Measurements from ENCODE around the gene CIBAR2.

The CIBAR2 gene

GRCh38 chr16:85069171-85069570 lies 43.1 kb downstream of the CIBAR2 start:
- H2AFZ ChIP-seq (ENCODE audit: low read depth, low read length): no peak overlapping the region
- no peak overlapping the region for H3K27ac ChIP-seq (ENCODE audit: low read length)
- no peak overlapping the region for H3K4me3 ChIP-seq (ENCODE audit: low read length)
- no peak overlapping the region for H3K4me2 ChIP-seq (ENCODE audit: low read length)
- TF ChIP-seq CTCF (IDR thresholded peaks at IDR 0.05; ENCODE audit: low read depth, low read length) (no peak), EZH2phosphoT487 (IDR thresholded peaks at IDR 0.05; ENCODE audit: low read depth) (no peak)
- H3K9ac ChIP-seq (ENCODE audit: low read length): no peak overlapping the region
- H3K4me1 ChIP-seq (ENCODE audit: low read length): no peaks in the 10 kb centered on the region
- H3K27me3 ChIP-seq (ENCODE audit: low read depth, low read length): 0 out of 2 replicates have a peak, but pooled peaks cover 10% of the 10 kb centered on the region
- no peaks in the 10 kb centered on the region for H3K9me3 ChIP-seq (ENCODE audit: insufficient read depth, low read length)
- H4K20me1 ChIP-seq (ENCODE audit: insufficient read depth, low read length): no peaks in the 10 kb centered on the region
- no peaks in the 10 kb centered on the region for H3K79me2 ChIP-seq (ENCODE audit: low read length)
- no peaks in the 10 kb centered on the region for H3K36me3 ChIP-seq (replicated peaks; ENCODE audit: low read depth, low read length)

- no peak for TF ChIP-seq CTCF (IDR thresholded peaks at IDR 0.05; ENCODE audit: low read depth, low read length)
- no peak for TF ChIP-seq EZH2phosphoT487 (IDR thresholded peaks at IDR 0.05; ENCODE audit: low read depth)
- Histone ChIP-seq H3K27me3 (ENCODE audit: low read depth, low read length) (0 out of 2 replicates have a peak, but pooled peaks cover 10% of the 10 kb centered on the region), H4K20me1 (ENCODE audit: insufficient read depth, low read length) (no peaks in the 10 kb centered on the region)
Observed at GRCh38 chr16:85068746-85069145, 43.5 kb downstream of the CIBAR2 start.

GRCh38 chr16:85067426-85067825 lies 44.8 kb downstream of the CIBAR2 start:
- Histone ChIP-seq H3K9ac (ENCODE audit: low read length) (no peak overlapping the region), H3K36me3 (replicated peaks; ENCODE audit: low read depth, low read length) (no peaks in the 10 kb centered on the region), H3K27ac (ENCODE audit: low read length) (no peak overlapping the region), H4K20me1 (ENCODE audit: insufficient read depth, low read length) (no peaks in the 10 kb centered on the region), H3K79me2 (ENCODE audit: low read length) (no peaks in the 10 kb centered on the region), H2AFZ (ENCODE audit: low read depth, low read length) (no peak overlapping the region), H3K27me3 (ENCODE audit: low read depth, low read length) (0 out of 2 replicates have a peak, but pooled peaks cover 9% of the 10 kb centered on the region), H3K4me3 (ENCODE audit: low read length) (no peak overlapping the region), H3K4me1 (ENCODE audit: low read length) (no peaks in the 10 kb centered on the region), H3K4me2 (ENCODE audit: low read length) (no peak overlapping the region), H3K9me3 (ENCODE audit: insufficient read depth, low read length) (no peaks in the 10 kb centered on the region)
- TF ChIP-seq CTCF (IDR thresholded peaks at IDR 0.05; ENCODE audit: low read depth, low read length): no peak
- no peak for TF ChIP-seq EZH2phosphoT487 (IDR thresholded peaks at IDR 0.05; ENCODE audit: low read depth)

More at GRCh38 chr16:85068746-85069145, 43.5 kb downstream of the CIBAR2 start:
- H3K4me1 ChIP-seq (ENCODE audit: low read length): no peaks in the 10 kb centered on the region
- H3K4me3 ChIP-seq (ENCODE audit: low read length): no peak overlapping the region
- no peak overlapping the region for H2AFZ ChIP-seq (ENCODE audit: low read depth, low read length)
- H3K9me3 ChIP-seq (ENCODE audit: insufficient read depth, low read length): no peaks in the 10 kb centered on the region
- no peaks in the 10 kb centered on the region for H3K79me2 ChIP-seq (ENCODE audit: low read length)
- no peak overlapping the region for H3K9ac ChIP-seq (ENCODE audit: low read length)
- no peaks in the 10 kb centered on the region for H3K36me3 ChIP-seq (replicated peaks; ENCODE audit: low read depth, low read length)
- no peak overlapping the region for H3K4me2 ChIP-seq (ENCODE audit: low read length)
- H3K27ac ChIP-seq (ENCODE audit: low read length): no peak overlapping the region

GRCh38 chr16:85067024-85067423 lies 45.2 kb downstream of the CIBAR2 start:
- TF ChIP-seq CTCF (IDR thresholded peaks at IDR 0.05; ENCODE audit: low read depth, low read length): no peak
- TF ChIP-seq EZH2phosphoT487 (IDR thresholded peaks at IDR 0.05; ENCODE audit: low read depth): no peak
- Histone ChIP-seq H3K9ac (ENCODE audit: low read length) (no peak overlapping the region), H3K4me2 (ENCODE audit: low read length) (no peak overlapping the region), H3K27ac (ENCODE audit: low read length) (no peak overlapping the region), H3K36me3 (replicated peaks; ENCODE audit: low read depth, low read length) (no peaks in the 10 kb centered on the region), H3K4me1 (ENCODE audit: low read length) (no peaks in the 10 kb centered on the region), H4K20me1 (ENCODE audit: insufficient read depth, low read length) (no peaks in the 10 kb centered on the region), H3K79me2 (ENCODE audit: low read length) (no peaks in the 10 kb centered on the region), H3K9me3 (ENCODE audit: insufficient read depth, low read length) (no peaks in the 10 kb centered on the region), H2AFZ (ENCODE audit: low read depth, low read length) (no peak overlapping the region), H3K27me3 (ENCODE audit: low read depth, low read length) (0 out of 2 replicates have a peak, but pooled peaks cover 8% of the 10 kb centered on the region), H3K4me3 (ENCODE audit: low read length) (no peak overlapping the region)

All from OCI-LY3 (cell line).